HG03066 (cell line): ENCODE measurements around the gene HUNK.
A peak's percentile ranks its signal among the peaks of the same experiment; 100 is the strongest.
"Not testable (repeated sequence)": the region's sequence is repeated elsewhere in the genome, so short reads cannot be mapped to it uniquely, and the experiment has no call there.

Experiments
- ATAC-seq: cut with Tn5 transposase; IDR thresholded peaks from one replicate; pipeline ENCODE4 v1.9.1; 2021; ENCODE audit warnings: low read depth; ENCODE audit not compliant: unreplicated experiment

The HUNK gene

GRCh38 chr21:31872452-31873274, at the start of gene HUNK:
TSS of gene HUNK (plus strand) at chr21:31873020. CDS start at chr21:31873675, 655 bp downstream.
- no peak for ATAC-seq

GRCh38 chr21:31829736-31830472, 42.9 kb upstream of the HUNK start:
- no peak for ATAC-seq

- ATAC-seq, result no peak
These were observed 42.1 kb upstream of the HUNK start for GRCh38 chr21:31830701-31831100.

GRCh38 chr21:31837041-31837440, 35.8 kb upstream of the HUNK start:
- no peak for ATAC-seq

- ATAC-seq, result no peak
These were observed 35.0 kb upstream of the HUNK start for GRCh38 chr21:31837618-31838390.

- ATAC-seq, result no peak
These were observed 34.0 kb upstream of the HUNK start for GRCh38 chr21:31838586-31839355.

GRCh38 chr21:31844206-31844605, 28.6 kb upstream of the HUNK start:
- no peak for ATAC-seq

GRCh38 chr21:31845151-31845729, 27.6 kb upstream of the HUNK start:
- ATAC-seq, result no peak

GRCh38 chr21:31846690-31847089, 26.1 kb upstream of the HUNK start:
- ATAC-seq, result no peak

GRCh38 chr21:31847761-31848160, 25.1 kb upstream of the HUNK start:
- ATAC-seq, result no peak

GRCh38 chr21:31848326-31848985, 24.4 kb upstream of the HUNK start:
- no peak for ATAC-seq

- ATAC-seq, result no peak
These were observed 21.9 kb upstream of the HUNK start for GRCh38 chr21:31850886-31851285.

GRCh38 chr21:31855180-31855579, 17.6 kb upstream of the HUNK start:
- no peak for ATAC-seq

GRCh38 chr21:31857096-31857495, 15.7 kb upstream of the HUNK start:
- no peak for ATAC-seq

- not testable (repeated sequence) for ATAC-seq
These were observed 15.2 kb upstream of the HUNK start for GRCh38 chr21:31857631-31858030.

- ATAC-seq, result no peak
These were observed 12.0 kb upstream of the HUNK start for GRCh38 chr21:31860851-31861250.

- ATAC-seq, result no peak
These were observed 10.7 kb upstream of the HUNK start for GRCh38 chr21:31862078-31862477.

- no peak for ATAC-seq
These were observed 7.3 kb upstream of the HUNK start for GRCh38 chr21:31865429-31865970.

- peak; percentile 60 for ATAC-seq
These were observed 6.7 kb upstream of the HUNK start for GRCh38 chr21:31866077-31866511.
